ENCODE measurements around the gene SOX6. TPM values are rescaled to one million over a fixed set of nuclear protein-coding genes. Genes with fewer than 3 reads are reported as not detected.

Gene SOX6
- total RNA-seq, 1 experiment from 2014 or later = 0.21 TPM

GRCh38 chr11:15991215-15991614 is 365.1 kb downstream of the SOX6 start:
- POLR2A ChIA-PET = no interaction called here
- TF ChIP-seq TCF7L2 (IDR thresholded peaks at IDR 0.05; ENCODE audit: low read depth, low read length) (no peak), CTCF (IDR thresholded peaks at IDR 0.05) (no peak), POLR2AphosphoS5 (IDR thresholded peaks at IDR 0.05; ENCODE audit: low read depth, low read length) (no peak), SIN3A (IDR thresholded peaks at IDR 0.05; ENCODE audit: borderline replicate concordance, insufficient read depth, low read depth, low read length) (no peak), REST (IDR thresholded peaks at IDR 0.05; ENCODE audit: insufficient read depth in 1 of 2, low read depth in 2 of 2, low read length in 1 of 2) (no peak)
- Histone ChIP-seq H3K9me3 (ENCODE audit: control insufficient read depth, insufficient read depth, low read depth, low read length) (no peaks in the 10 kb centered on the region), H3K27ac (ENCODE audit: low read length) (no peak overlapping the region), H3K27me3 (ENCODE audit: control insufficient read depth, insufficient read depth, low read length) (no peaks in the 10 kb centered on the region), H3K36me3 (ENCODE audit: control insufficient read depth, insufficient read depth, low read length) (no peaks in the 10 kb centered on the region), H3K4me1 (ENCODE audit: control insufficient read depth, insufficient read depth, low read length) (no peaks in the 10 kb centered on the region), H3K4me3 (ENCODE audit: low read depth in 2 of 2, low read length in 2 of 2) (no peak overlapping the region)
- in situ Hi-C loops (cut with HindIII; ENCODE audit: low pct_unique_long_range_greater_than_20kb, low sequenced_read_pairs) (no loop called here), intact Hi-C loops (cut with micrococcal nuclease; ENCODE audit: unreplicated experiment) (no loop called here)
- DNase-seq (ENCODE audit: low read depth, low spot score) (no peak), ATAC-seq (no peak)
- no TSS peak for BruUV-seq (replicated peaks)
- CTCF ChIA-PET = no interaction called here

GRCh38 chr11:15989685-15990084 is 366.7 kb downstream of the SOX6 start:
- intact Hi-C loops (cut with micrococcal nuclease; ENCODE audit: unreplicated experiment) = no loop called here
- DNase-seq (ENCODE audit: low read depth, low spot score) = no peak

More at GRCh38 chr11:15989685-15990084, 366.7 kb downstream of the SOX6 start:
- Histone ChIP-seq H3K27me3 (ENCODE audit: control insufficient read depth, insufficient read depth, low read length) (no peaks in the 10 kb centered on the region), H3K4me3 (ENCODE audit: low read depth in 2 of 2, low read length in 2 of 2) (no peak overlapping the region), H3K4me1 (ENCODE audit: control insufficient read depth, insufficient read depth, low read length) (no peaks in the 10 kb centered on the region), H3K27ac (ENCODE audit: low read length) (no peak overlapping the region), H3K9me3 (ENCODE audit: control insufficient read depth, insufficient read depth, low read depth, low read length) (no peaks in the 10 kb centered on the region), H3K36me3 (ENCODE audit: control insufficient read depth, insufficient read depth, low read length) (no peaks in the 10 kb centered on the region)
- ChIA-PET POLR2A (no interaction called here), CTCF (no interaction called here)
- no TSS peak for BruUV-seq (replicated peaks)
- TF ChIP-seq REST (IDR thresholded peaks at IDR 0.05; ENCODE audit: insufficient read depth in 1 of 2, low read depth in 2 of 2, low read length in 1 of 2) (no peak), TCF7L2 (IDR thresholded peaks at IDR 0.05; ENCODE audit: low read depth, low read length) (no peak), CTCF (IDR thresholded peaks at IDR 0.05) (no peak), SIN3A (IDR thresholded peaks at IDR 0.05; ENCODE audit: borderline replicate concordance, insufficient read depth, low read depth, low read length) (no peak), POLR2AphosphoS5 (IDR thresholded peaks at IDR 0.05; ENCODE audit: low read depth, low read length) (no peak)
- in situ Hi-C loops (cut with HindIII; ENCODE audit: low pct_unique_long_range_greater_than_20kb, low sequenced_read_pairs) = no loop called here
- no peak for ATAC-seq
